ENCODE results near the gene SMAGP.
"Not testable (repeated sequence)": the region's sequence is repeated elsewhere in the genome, so short reads cannot be mapped to it uniquely, and the experiment has no call there.

SMAGP gene

DNA sequence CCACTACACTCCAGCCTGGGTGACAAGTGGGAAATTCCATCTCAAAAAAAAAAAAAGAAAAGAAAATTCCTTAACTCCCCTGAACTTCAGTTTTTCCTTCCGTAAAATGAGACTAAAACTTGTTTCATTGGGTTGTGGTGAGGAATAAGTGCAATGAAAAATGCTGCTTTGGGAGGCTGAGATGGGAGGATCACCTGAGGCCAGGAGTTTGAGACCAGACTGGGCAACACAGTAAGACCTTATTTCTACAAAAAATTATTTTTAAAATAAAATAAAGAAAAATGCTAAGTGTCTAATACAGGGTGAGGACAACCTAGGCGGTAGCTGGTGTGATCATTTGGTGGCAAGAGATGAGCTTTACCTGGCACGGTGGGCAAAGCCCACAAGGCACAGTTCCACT is 6.9 kb downstream of the SMAGP start:
- FAIRE-seq, result no peak

DNA sequence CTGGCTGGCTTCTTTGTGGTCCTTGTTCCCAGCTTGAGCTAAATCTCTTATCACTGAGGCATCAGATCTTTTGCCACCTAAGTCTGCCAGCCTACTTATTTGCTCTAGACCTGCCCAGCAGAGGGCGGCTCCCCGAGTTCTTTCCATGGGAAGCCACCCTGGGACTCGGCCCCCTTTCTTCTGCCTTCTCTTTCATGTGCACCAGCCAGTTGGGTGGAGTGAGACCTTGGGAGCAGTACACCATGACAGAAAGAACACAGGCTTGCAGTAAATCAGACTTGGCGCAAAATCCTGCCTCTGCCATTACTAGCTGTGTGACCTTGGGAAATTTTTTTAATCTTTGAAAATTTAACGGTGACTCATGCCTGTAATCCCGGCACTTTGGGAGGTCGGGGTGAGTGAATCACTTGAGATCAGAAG is 7.4 kb downstream of the SMAGP start:
- no peak for FAIRE-seq

DNA sequence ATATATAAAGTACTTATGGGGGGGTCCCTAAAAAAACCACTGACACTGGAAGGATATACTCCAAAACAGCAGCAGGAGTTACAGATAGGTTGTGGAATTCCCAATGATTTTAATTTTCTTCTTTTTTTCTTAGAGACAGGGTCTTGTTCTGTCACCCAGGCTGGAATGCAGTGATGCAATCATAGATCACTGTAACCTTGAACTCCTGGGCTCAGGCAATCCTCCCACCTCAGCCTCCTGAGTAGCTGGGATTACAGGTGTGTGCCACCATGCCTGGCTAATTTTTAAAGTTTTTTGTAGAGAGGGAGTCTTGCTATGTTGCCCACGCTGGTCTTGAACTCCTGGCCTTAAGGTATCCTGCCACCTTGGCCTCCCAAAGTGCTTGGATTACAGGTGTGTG is 10.6 kb downstream of the SMAGP start:
- FAIRE-seq, result not testable (repeated sequence)

DNA sequence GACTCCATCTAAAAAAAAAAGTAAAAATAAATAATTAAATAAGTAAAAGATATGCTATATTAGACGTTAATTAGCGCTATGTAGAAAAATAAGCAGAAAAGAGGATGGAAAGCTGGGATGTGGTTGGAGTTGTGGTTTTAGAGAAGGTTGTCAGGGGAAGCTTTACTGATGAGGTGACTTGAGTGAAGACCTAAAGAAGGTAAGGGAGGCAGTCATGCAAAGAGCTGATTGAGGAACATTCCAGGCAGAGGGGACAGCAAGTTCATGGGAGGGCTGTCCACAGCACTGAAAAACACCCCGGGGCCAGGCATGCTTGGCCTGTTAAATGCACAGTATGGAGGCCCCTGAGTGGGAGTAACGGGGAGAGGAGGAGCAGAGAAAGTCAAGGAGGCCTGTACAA is 15.7 kb downstream of the SMAGP start:
- no peak for FAIRE-seq

DNA sequence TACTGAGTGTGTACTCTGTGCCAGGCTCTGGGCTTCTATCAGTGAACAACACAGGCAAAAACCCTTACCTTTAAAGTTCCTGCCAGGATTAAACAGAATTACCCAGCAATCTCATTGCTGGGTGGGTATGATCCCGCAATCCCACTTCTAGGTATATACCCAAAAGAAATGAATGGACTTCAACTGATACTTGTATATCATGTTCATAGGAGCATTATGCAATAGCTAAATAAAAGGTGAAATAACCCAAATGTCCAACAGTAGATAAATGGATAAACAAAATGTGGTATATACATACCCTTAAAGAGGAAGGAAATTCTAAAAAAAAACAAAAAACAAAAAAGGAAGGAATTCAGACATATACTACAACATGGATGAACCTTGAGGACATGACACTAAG is 16.9 kb downstream of the SMAGP start:
- no peak for FAIRE-seq

DNA sequence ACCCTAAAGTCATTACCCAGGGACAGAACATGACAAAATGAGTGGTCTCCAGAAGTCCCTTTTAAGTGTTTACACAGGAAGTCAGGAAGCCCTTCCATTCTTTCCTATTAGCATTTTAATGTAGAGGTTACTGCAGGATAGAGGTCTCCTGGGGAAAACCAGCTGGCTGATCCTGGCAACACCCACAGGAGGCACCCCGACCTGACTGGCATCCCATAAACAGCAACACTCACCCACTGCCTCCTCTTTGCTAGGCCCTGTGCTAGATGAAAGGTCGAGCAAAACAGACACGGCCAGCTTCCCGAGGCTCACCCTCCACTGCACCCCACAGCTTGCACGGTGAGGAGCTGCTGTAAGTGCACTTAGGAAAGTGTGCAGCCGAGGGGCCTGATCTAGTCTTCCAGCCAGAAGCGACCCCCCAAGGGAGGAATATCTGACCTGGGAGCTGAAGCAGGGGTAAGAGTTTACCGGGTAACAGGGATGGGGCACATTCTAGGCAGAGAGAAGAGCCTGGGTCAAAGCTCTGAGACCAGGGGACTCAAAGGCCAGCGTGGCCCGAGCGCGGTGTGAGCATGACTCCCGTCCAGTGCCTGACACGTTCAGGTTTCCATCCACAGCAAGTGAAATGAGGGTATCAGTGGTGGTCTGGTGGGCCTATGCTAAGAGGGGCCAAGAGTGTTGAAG is 22.6 kb downstream of the SMAGP start:
- FAIRE-seq, result no peak

DNA sequence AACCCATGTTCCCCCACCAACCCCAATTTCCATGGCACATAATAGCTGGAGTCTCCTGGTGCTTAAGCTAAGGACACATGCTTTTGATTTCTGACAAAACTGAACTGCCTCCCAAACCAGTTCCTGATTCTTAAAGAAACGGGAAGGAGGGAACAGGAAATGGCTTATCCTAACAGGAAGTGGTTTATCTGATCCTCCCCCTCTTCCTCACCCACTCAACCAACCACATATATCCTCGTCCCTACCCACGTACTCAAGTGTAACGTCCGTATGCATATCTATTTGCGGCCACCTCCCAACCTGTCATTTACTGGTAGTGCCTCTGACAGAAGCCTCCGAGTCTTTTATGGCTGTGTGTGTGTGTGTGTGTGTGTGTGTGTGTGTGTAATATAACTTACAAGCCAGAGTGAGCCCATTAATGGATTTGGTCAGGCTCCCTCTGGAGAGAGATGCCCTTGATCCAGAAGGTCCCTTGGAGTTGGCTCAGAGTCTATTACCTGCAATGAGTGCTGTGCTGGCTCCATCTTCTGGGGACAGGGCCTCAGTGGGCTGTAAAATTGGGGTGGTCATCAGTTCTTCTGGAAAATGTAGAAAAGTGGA is 23.9 kb downstream of the SMAGP start:
- no peak for FAIRE-seq

DNA sequence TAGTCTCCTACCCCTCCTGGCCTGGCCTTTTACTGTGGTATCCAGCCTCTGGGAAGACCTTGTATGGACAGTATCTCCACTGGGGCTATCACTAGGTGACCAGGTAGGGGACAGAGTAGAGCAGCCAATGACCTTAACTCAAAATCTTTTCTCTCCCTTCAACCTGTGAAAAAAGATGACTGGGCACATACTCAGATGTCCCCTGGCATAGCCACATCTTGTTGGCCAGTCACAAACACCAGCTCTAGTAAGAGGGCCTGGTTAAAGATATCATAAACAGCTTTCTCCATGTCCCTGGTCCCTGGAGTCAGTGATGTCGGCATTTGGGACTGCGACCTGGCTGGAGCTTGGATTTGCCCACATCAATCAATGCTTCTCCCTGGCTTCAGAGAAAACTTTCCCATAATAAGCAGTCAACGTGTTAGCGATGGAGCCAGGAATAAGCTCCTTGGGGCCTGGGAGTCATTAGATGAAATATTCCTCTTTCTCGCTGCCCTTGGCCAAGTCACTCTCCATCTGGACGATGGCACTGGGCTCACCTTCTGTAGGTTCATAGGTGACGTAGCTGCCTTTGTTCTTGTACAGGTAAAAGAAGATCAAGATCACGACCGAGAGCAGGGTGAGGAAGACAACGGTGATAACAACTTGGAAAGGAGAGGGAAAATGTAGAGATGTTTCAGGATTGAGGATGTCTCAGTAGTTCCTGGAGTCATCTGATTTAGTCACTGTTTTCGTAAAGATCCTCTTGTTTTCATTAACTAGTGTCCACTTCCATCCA is 24.6 kb downstream of the SMAGP start:
- FAIRE-seq, result no peak

DNA sequence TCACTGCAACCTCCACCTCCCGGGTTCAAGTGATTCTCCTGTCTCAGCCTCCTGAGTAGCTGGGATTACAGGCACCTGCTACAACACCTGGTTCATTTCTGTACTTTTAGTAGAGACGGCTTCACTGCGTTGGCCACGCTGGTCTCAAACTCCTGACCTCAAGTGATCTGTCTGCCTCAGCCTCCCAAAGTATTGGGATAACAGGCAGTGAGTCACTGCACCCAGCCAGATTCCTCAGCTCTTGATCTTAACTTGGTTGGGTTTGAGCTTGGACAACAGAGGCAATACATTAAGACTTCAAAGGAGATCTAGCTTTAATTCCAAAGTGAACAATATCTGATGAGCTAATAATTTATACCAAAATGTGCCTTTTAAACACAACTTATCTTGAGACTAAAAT is 25.9 kb downstream of the SMAGP start:
- no peak for FAIRE-seq

DNA sequence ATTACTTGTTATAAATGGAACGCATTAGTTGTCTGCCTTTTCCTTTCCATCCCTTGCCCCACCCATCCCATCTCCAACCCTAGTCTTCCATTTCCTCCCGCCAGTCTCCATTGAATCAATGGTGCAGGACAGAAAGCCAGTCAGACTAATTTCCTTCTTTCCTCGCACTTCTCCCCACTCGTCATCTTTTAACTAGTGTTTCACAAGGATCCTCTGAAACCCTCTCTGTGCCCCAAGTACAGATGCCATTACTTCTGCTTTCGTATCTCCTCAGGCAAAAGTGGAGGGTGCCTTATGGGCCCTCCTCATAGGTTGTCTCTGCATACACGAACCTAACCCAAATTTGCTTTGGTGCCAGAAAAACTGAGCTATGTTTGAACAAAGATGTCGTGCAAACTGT is 27.3 kb downstream of the SMAGP start:
- FAIRE-seq, result no peak

DNA sequence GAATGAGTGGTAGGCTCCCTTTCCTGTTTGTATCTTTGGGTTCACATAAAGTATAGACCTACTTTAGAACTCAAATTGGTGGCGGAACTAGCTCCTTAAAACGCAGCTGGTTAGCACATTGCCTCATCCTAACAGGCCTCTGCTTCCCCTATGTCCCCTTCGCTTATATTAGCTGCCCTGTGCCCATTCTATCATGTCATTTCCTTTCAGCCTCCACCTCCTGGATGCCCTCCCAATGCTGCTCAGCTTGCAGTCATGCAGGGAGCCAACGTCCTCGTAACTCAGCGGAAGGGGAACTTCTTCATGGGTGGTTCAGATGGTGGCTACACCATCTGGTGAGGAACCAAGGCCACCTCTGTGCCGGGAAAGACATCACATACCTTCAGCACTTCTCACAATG is 28.1 kb downstream of the SMAGP start:
- FAIRE-seq, result no peak

DNA sequence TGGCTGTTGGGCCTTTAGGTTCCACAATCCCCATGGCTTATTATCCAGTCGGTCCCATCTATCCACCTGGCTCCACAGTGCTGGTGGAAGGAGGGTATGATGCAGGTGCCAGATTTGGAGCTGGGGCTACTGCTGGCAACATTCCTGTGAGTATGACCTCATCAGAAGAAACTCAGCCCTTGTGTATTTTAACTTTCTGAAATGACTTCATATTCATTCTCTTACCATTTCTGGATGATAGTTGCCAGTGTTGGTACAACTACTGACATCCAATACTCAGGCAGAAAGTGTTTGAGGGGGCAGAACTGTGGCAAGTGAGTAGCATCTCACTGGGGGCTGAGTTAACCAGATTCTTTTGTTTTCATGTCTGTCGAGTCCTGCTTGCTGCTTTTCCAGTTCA is 29.2 kb downstream of the SMAGP start:
- no peak for FAIRE-seq

DNA sequence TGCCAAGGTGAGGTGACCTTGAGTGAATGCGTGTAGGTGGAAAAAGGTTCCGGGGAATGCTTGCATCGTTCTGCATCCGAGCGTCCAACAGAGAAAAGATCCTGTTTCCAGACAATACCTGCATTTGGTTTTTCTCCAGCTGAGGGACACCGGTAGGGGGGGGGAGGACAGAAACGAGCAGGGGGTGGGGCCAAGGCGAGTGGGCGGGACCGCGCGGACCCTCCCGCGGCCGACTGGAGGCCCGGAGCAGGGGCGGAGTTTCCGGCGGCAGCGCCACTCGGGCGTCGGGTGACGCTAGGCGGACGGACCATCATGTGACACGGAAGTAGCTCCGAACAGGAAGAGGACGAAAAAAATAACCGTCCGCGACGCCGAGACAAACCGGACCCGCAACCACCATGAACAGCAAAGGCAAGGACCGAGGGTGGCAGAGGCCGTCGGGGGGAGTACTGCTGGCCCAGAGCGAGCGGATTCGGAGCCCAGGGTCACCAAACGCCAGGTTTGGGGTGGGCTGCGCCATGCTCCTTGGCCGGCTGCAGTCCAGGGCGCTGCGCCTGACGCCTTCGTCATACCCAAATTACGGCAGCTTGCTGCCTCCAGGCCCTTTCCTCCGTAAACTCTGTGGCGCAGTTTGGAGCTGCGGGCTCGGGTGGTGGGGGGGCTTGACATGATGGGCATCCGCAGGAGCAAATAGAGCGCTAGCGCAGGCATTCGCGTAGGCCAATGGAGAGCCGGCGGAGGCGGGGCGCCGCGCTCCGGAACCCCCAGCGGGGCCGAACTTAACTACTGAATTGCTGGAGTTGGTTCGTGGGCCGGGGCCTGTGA is 31.5 kb downstream of the SMAGP start, which contains the start of gene DAZAP2:
TSS of gene DAZAP2 (plus strand) at position 317 of the 825 bp plus-strand sequence. CDS start at position 399, 82 bp downstream.
- FAIRE-seq, result no peak

DNA sequence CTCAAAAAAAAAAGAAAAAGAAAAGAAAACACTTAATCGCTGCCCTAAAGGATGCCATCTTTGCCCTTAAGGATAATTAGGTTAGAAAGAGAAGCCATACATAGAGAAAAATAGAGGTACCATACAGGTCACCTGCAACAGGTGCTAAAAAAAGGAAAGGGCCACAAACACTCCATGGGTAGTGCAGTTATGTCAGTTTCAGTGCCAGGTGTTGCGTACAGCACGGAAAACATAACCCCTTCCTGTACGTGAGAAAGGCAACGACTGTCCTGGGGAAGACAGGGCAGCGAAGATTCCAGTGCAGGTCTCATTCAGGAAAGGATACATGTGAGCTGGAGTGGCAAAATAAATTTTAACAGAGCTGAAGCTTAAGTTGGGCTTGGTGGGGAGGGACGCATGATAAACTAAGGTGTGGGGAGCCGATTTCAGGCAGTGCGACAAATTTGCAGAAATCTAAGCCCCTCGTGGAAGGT is 32.1 kb downstream of the SMAGP start:
- FAIRE-seq, result no peak

DNA sequence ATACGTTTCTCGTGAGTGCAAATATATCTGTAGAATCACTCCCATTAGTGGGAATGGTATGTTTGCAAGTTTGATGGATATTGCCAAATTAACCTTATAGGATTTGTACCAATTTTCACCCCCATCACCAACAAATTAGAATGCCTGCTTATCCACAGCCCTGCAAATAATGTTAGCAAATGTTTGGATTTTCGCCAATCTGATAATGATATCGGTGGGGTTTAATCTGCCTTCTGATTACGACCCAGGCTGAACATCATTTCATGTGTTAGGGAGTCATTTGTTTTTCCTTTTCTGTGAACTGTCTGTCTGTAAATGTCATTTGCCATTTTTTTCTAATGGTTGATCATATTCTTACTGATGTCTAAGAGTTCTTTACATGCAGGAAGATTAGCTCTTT is 35.7 kb downstream of the SMAGP start:
- no peak for FAIRE-seq

DNA sequence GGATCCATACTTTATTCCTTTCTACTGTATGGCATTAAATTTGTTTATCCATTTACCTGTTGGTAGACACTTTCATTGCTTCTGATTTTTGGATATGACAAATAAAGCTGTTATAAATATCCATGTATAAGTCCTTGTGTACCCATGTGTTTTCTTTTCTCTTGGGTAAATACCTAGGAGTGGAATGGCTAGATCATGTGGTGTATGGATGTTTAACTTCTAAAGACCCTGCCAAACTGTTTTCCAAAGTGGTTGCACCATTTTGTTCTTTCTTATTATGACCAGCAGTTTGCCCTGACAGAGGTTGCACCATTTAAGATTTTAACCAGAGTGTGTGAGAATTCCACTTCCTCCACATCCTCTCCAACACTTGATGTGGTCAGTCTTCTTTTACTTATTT is 37.6 kb downstream of the SMAGP start:
- FAIRE-seq, result no peak

DNA sequence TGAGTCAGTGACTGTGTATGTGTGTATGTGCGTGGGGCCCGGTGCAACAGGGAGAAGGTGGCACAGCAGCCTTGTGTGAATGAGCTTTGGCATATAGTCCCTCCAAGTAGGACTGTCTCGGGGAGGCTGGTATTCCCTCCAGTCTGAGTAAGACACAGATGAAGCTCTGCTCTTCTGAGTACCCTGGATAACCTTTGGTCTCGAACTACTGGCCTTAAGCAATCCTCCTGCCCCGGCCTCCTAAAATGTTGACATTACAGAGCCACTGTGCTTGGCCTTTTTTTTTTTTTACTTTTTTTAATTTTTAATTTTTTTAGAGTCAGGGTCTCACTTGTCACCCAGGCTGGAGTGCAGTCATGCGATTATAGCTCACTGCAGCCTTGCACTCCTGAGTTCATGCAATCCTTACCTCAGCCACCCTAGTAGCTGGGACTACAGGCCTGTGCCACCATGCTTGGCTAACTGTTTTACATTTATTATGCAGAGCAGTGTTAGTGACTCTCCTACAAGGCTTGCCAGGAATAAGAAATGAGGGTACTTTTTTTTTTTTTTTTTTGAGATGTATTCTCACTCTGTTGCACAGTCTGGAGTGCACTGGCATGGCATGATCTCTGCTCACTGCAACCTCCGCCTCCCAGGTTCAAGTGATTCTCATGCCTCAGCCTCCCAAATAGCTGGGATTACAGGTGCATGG is 41.0 kb downstream of the SMAGP start:
- no peak for FAIRE-seq

DNA sequence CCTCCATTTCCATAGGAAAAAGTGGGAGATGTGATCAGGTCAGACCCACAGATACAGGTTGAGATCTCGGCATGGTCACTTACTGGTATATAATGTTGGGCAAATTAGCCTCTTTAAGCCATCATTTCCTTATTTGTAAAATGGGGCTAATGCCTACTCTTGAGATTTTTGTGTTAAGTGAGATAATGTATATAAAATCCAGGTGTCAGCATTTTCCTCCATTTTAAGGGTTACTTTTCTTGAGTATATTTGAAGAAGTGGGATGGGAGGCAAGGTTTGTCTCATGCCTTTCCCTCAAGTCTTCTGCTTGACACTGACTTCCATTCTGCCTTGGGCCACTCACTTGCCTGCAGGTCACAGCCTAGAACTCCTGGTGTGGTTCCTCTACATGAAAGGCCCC is 42.3 kb downstream of the SMAGP start:
- FAIRE-seq, result no peak

DNA sequence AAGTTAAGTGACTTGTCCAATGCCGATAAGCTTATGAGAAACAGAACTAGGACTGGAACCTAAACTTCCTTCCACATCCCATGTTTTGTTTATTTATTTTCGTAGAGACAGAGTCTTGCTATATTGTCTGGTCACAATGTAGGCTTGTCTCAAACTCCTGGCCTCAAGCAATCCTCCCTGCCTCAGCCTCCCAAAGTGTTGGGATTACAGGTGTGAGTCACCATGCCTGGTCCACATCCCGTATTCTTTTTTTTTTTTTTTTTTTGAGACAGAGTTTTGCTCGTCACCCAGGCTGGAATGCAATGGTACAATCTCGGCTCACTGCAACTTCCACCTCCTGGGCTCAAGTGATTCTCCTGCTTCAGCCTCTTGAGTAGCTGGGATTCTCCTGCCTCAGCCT is 43.1 kb downstream of the SMAGP start:
- FAIRE-seq, result not testable (repeated sequence)

DNA sequence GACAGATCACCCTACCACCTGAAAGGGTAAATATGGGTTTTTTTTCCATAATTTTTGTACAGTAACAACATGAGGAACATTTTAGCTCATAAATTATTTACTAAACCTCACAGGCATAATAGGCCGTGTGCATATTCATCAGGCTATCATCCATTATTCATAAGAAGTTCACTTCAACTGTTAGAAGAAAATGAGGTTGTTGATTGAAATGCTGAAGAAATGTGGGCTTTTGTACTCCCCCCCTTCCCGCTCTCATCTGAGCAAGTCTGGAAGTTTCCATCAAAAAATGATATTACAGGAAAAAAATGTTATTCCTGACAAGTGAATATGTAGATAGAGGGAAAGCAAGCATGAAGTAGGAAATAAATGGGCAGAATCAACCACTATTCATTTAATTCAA is 44.4 kb downstream of the SMAGP start:
- FAIRE-seq, result no peak

DNA sequence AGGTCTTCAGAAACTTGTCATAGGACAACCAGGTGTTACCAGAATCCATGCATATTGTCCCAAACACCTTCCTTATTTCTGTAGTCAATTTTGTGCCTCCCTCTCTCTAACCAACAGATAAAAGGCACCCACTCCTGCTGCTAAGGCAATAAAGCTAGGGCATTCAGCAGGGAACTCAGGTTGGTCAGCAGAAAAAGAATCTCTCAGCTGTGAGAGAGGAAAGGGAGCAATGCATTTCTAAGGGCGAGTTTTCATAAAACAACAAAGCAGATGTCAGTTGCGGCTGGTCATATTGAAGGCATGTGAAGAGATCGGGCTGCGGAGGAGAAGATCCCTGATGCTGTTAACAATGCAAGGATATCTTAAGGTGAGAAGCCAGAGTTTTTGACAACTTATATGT is 45.0 kb downstream of the SMAGP start:
- FAIRE-seq, result no peak

DNA sequence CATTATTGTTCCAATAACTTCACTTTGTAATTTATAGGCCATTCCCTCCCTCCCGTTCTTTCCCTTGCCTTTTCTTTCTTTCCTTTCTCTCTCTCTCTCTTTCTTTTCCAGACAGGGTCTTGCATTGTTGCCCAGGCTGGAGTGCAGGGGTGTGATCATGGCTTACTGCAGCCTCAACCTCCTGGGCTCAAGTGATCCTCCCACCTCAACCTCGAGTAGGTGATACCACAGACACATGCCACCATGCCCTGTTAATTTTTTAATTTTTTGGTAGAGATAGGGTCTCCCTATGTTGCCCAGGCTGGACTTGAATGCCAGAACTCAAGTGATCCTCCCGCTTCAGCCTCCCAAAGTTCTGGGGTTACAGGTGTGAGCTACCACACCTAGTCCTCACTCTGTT is 45.6 kb downstream of the SMAGP start:
- no peak for FAIRE-seq

DNA sequence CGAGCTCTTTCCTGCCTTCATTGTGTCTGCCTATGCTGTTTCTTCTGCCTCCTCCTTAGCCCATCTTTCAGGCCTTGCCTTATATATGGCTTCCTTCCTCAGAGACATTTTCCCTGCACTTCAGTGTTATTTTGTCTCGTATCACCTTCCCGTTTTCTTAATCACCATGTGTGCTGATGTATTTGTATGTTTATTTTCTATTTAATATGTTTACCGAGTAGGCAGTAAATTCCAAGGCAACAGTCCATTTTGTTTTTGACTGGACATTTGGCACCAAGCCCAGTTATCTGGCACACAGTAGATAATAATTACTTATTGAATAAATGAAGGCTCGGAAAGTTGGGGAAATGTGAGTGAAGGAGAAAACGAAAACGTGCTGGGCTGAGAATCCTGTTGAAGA is 47.8 kb downstream of the SMAGP start:
- FAIRE-seq, result no peak
